AG10803 (cell line): ENCODE measurements around the gene DOCK4.

Source experiments
- DNase-seq: peaks from one replicate; pipeline ENCODE4 v3.0.0; 2010; ENCODE audit warnings: low read depth
- H3K4me3 ChIP-seq: 2 replicates; pipeline ENCODE4 v1.5.1; 2011; ENCODE audit warnings: mild to moderate bottlenecking, low read length, control low read depth
- TF ChIP-seq, protein P1 (sequence below): conservative IDR thresholded peaks from 2 replicates; pipeline ENCODE4 v1.5.1; 2011; ENCODE audit warnings: mild to moderate bottlenecking, low read length, control low read depth, inconsistent platforms

Gene DOCK4

DNA sequence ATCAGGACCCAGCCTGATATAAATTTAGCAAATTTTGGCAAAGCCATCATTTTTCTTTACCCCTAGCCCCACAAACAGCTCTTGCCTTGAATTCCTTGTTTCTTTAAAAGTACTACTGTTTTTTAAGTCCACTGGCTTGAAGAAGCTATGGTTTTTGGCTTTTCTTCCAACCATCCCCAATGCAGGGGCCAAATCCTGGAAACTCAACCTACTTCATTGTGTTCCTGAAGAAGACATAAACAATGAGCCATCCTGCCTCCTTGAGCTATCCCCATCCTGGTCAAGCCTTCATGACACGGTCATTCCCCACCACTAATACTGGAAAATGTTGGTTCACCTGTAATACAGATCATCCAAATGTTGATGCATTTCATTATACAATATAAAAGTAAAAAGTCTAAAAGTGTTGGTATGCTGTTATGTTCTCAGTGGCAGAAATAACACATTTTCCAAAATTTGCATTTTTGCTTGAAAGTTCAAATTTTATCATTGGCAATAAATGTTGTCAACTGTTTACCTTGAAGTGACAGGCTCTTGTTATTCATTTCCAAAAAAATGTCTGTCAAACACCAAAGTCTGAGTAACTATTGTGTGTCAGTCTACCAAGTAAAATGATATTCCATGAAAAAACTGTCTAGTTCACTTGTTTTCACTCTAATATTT, 92.2 kb downstream of the DOCK4 start:
- no peak for DNase-seq
- no peak overlapping the region for H3K4me3 ChIP-seq
- TF ChIP-seq, protein P1, sequence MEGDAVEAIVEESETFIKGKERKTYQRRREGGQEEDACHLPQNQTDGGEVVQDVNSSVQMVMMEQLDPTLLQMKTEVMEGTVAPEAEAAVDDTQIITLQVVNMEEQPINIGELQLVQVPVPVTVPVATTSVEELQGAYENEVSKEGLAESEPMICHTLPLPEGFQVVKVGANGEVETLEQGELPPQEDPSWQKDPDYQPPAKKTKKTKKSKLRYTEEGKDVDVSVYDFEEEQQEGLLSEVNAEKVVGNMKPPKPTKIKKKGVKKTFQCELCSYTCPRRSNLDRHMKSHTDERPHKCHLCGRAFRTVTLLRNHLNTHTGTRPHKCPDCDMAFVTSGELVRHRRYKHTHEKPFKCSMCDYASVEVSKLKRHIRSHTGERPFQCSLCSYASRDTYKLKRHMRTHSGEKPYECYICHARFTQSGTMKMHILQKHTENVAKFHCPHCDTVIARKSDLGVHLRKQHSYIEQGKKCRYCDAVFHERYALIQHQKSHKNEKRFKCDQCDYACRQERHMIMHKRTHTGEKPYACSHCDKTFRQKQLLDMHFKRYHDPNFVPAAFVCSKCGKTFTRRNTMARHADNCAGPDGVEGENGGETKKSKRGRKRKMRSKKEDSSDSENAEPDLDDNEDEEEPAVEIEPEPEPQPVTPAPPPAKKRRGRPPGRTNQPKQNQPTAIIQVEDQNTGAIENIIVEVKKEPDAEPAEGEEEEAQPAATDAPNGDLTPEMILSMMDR, result no peak

DNA sequence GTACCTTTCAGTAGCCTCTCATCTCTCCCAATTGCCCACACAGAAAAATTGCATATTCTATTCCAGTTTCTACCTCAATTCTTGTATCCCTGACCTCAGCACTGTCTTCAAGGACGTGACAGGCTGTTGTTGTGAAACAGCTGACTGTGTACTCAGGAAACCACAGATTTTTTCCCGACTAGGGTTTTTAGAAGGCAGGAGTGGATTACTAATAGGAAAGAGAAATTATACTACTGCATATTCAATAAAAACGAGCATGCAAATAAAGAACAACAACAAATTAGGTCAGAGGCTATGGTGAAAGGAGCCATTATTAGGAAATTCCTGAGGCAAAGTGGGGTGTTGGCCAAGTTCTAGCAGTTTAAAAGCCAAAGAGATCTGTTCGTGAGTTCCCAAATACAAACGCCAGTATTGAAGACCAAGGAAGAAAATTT, 93.4 kb downstream of the DOCK4 start:
- H3K4me3 ChIP-seq, result no peak overlapping the region; the same call in 1 of the 2 replicates
- TF ChIP-seq, protein P1, result no peak
- DNase-seq, result peak; percentile 71

DNA sequence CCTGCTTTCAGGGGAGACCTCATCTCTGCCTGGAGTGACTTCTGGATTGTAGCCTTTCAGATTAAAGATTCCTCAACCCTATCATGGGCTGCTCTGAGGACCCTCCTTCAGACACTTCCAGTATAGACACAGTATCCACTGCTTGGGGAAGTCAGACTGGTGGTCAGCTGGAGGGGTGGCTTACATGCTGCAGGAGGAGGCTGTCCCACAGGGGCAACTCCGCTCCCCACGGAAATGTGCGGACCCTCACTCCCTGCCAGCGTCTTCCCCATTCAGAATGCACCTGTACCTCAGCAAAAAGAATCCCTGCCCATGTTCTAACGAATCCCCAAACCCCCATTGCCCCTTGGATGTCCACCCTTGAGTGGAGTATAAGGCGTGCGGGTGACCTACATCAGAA, 95.5 kb downstream of the DOCK4 start:
- H3K4me3 ChIP-seq, result no peak overlapping the region
- no peak for DNase-seq
- TF ChIP-seq, protein P1, result no peak

DNA sequence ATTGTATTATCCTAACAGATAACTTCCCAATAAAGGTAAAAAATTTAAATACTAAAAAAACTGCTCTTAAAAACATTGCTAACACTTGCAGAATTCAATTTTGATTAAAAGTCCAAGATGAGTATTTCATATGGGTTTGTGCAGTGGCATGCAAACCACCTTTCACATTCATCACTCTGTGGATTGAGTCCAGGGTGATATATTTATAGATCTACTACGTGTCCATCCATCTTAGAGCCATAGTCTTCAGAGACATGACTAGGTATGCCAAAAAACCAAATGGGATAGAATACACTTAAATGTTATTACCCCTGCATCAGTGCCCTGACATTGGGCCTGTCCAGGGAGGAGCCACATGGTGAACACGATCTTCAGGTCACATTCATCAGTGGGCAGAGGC, 96.0 kb downstream of the DOCK4 start:
- DNase-seq, result no peak
- TF ChIP-seq, protein P1, result no peak
- H3K4me3 ChIP-seq, result no peak overlapping the region

DNA sequence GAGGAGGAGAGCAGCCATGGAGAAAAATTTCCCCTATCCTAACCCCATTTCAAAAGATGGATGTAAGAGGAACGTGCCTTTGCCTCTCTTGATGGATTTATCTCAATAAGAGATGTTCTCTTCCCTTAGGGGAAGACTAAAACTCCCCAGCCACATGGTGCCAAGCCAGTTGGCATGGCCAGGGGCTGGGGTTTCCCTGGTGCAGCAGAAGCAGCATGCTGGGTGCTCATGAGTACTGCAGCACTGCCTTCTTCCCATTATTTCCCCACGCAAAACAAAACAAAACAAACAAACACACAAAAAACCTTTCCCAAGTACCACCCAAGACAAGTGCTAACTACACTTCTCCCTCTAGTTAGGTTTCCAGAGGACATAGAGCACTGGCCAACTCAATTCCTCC, 97.2 kb downstream of the DOCK4 start:
- DNase-seq, result no peak
- no peak overlapping the region for H3K4me3 ChIP-seq
- TF ChIP-seq, protein P1, result no peak

DNA sequence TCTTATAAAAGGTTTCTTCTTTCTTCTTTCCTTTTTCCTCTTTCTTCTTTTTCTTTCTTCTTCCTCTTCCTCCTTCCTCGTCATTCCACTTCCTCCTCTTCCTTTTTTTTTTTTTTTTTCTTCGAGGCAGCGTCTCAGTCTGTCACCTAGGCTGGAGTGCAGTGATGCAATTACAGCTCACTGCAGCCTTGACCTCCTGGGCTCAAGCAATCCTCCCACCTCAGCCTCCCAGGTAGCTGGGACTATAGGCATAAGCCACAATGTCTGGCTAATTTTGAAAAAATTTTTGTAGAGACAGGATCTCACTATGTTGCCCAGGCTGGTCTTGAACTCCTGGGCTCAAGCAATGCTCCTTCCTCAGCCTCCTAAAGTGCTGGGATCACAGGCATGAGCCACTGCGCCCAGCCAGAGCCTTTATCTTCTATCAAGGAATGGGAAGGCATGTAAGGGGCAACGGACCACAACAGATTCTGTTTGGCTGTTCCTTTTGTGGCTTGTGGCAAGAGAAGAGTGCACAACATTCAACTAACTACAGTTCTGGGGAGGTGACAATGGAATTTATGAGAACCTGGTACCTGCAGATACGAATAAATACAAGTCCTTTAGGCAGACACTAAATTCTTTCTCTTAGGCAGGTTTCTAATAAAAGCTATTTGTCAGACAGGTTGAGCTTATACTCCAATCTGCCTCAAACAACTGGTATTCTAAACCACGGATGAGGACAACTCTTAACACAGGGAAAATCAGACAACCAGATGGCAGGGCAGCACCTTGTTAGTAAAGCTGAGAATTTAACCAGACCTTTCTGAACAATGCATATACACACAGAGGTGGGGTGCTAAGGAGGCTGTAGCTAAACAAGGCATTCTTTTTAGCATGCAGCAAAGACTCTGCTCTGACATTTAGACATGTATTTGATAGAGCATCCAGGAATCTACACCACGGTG, 100.3 kb downstream of the DOCK4 start:
- DNase-seq, result no peak

More for the DNA sequence above, 100.3 kb downstream of the DOCK4 start:
- no peak overlapping the region for H3K4me3 ChIP-seq
- TF ChIP-seq, protein P1, result no peak
